ENCODE data around the gene TRIM2.

DNA sequence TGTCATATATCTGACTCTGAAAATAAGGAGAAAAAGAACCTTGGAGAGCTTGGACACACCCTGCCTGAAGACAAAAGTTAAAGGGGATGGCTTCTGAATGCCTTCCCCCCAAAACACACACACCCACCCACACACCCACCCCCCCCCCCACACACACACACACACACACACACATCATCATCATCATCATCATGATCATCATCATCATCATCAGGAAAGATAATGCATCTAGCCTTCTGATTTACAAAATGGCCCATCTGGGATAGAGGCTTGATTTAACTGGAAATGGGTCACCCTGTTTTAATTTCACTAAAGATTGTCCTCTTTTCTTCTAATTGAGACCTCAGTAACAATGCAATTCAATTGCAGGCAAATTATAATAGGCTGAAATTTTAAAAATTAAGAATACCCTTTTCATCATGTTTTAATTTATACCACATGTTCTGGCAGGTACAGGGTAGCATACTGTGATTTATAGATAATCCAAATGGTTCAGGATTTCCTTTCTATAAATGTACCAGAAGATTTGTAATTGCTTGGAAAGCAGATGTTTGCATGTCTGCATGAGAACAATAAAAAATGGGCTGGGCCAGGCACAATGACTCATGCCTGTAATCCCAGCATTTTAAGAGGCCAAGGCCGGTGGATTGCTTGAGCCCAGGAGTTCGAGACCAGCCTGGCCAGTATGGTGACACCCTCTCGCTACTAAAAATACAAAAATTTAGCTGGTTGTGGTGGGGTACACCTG is 56.5 kb downstream of the TRIM2 start:
- TF ChIP-seq YY1 (IDR thresholded peaks at IDR 0.05; ENCODE audit: insufficient read depth, insufficient read length) (no peak), ZNF274 (IDR thresholded peaks at IDR 0.05; ENCODE audit: low read depth, low read length) (no peak)
